PC-3 (cell line): ENCODE data around the gene MAP4K2.

ENCODE experiments used
- CTCF ChIP-seq: fragments of 300-600 bp; sonication (generic); conservative IDR thresholded peaks from 2 replicates; pipeline ENCODE4 v1.5.1; 2017; ENCODE audit warnings: antibody characterized with exemption, low read depth, mild to moderate bottlenecking, low read length
- EZH2 ChIP-seq: fragments of 300-600 bp; sonication (generic); IDR thresholded peaks from one replicate; pipeline ENCODE4 v1.6.1; 2017; ENCODE audit warnings: antibody characterized with exemption, mild to moderate bottlenecking, low read length; ENCODE audit not compliant: unreplicated experiment
- EZH2phosphoT487 ChIP-seq: fragments of 300-600 bp; sonication (generic); IDR thresholded peaks from 2 replicates; pipeline ENCODE4 v1.6.1; 2018; ENCODE audit warnings: mild to moderate bottlenecking, antibody characterized with exemption, low read length, borderline replicate concordance

GRCh38 chr11:64833198-64833502 lies 30.1 kb upstream of the MAP4K2 start:
- TF ChIP-seq CTCF: no peak
- TF ChIP-seq EZH2: no peak
- TF ChIP-seq EZH2phosphoT487: no peak
